GM18861 (cell line): ENCODE data around the gene ANGPTL4.
"Not testable (repeated sequence)": the region's sequence is repeated elsewhere in the genome, so short reads cannot be mapped to it uniquely, and the experiment has no call there.

Experiments used
- ATAC-seq: cut with Tn5 transposase; IDR thresholded peaks from one replicate; pipeline ENCODE4 v1.9.1; 2021; ENCODE audit not compliant: unreplicated experiment

The ANGPTL4 gene

GRCh38 chr19:8361921-8362793 lies 1.8 kb upstream of the ANGPTL4 start:
- ATAC-seq, result no peak

- no peak for ATAC-seq
These were observed 2.2 kb downstream of the ANGPTL4 start for GRCh38 chr19:8366121-8366581.

GRCh38 chr19:8366961-8367326 lies 3.0 kb downstream of the ANGPTL4 start:
- ATAC-seq, result no peak

- no peak for ATAC-seq
These were observed 3.5 kb downstream of the ANGPTL4 start for GRCh38 chr19:8367327-8368001.

- no peak for ATAC-seq
These were observed 6.4 kb downstream of the ANGPTL4 start for GRCh38 chr19:8370176-8371010.

GRCh38 chr19:8371011-8371804 lies 7.3 kb downstream of the ANGPTL4 start:
- no peak for ATAC-seq

GRCh38 chr19:8373867-8374813 lies 10.2 kb downstream of the ANGPTL4 start:
- ATAC-seq, result no peak

GRCh38 chr19:8375766-8376165 lies 11.8 kb downstream of the ANGPTL4 start:
- not testable (repeated sequence) for ATAC-seq

- ATAC-seq, result not testable (repeated sequence)
These were observed 12.5 kb downstream of the ANGPTL4 start for GRCh38 chr19:8376373-8376974.

GRCh38 chr19:8377598-8377997 lies 13.6 kb downstream of the ANGPTL4 start:
- no peak for ATAC-seq

- ATAC-seq, result not testable (repeated sequence)
These were observed 15.4 kb downstream of the ANGPTL4 start for GRCh38 chr19:8379156-8379891.

GRCh38 chr19:8384569-8384968 lies 20.6 kb downstream of the ANGPTL4 start:
- not testable (repeated sequence) for ATAC-seq

GRCh38 chr19:8385103-8385502 lies 21.1 kb downstream of the ANGPTL4 start:
- ATAC-seq, result not testable (repeated sequence)

GRCh38 chr19:8385566-8385965 lies 21.6 kb downstream of the ANGPTL4 start:
- not testable (repeated sequence) for ATAC-seq

- ATAC-seq, result not testable (repeated sequence)
These were observed 22.5 kb downstream of the ANGPTL4 start for GRCh38 chr19:8386419-8386818.

GRCh38 chr19:8386990-8387389 lies 23.0 kb downstream of the ANGPTL4 start:
- ATAC-seq, result no peak

GRCh38 chr19:8387688-8388611 lies 24.0 kb downstream of the ANGPTL4 start:
- no peak for ATAC-seq
